Neural progenitor cell (in vitro differentiated cells): Measurements from ENCODE around the gene SMTNL2. TPM values are rescaled to one million over a fixed set of nuclear protein-coding genes. Genes with fewer than 3 reads are reported as not detected.

Experiments
- DNase-seq: peaks from one replicate; pipeline ENCODE4 v3.0.0-alpha.2; 2016; ENCODE audit warnings: low spot score
- H2AFZ ChIP-seq: fragments of 200-600 bp; sonication (generic); replicated peaks from 2 replicates; pipeline ENCODE4 v1.6.1; 2016; ENCODE audit warnings: antibody characterized with exemption
- H3F3A ChIP-seq: fragments of 200-600 bp; sonication (generic); 2 replicates; pipeline ENCODE4 v1.6.1; 2016; ENCODE audit warnings: antibody characterized with exemption, low read depth
- H3K27ac ChIP-seq: fragments of 200-600 bp; sonication (generic); 2 replicates; pipeline ENCODE4 v1.5.1; 2016; ENCODE audit warnings: mild to moderate bottlenecking
- H3K27me3 ChIP-seq: fragments of 200-600 bp; sonication (generic); 2 replicates; pipeline ENCODE4 v1.6.1; 2016; ENCODE audit warnings: mild to moderate bottlenecking, moderate library complexity
- H3K36me3 ChIP-seq: fragments of 200-600 bp; sonication (generic); 2 replicates; pipeline ENCODE4 v1.5.1; 2016
- H3K4me1 ChIP-seq: fragments of 200-600 bp; sonication (generic); 2 replicates; pipeline ENCODE4 v1.6.1; 2016; ENCODE audit warnings: mixed run types
- H3K4me2 ChIP-seq: fragments of 200-600 bp; sonication (generic); 2 replicates; pipeline ENCODE4 v1.6.1; 2016
- H3K4me3 ChIP-seq: fragments of 200-600 bp; sonication (generic); 2 replicates; pipeline ENCODE4 v1.5.1; 2016
- H3K79me2 ChIP-seq: fragments of 200-600 bp; sonication (generic); 2 replicates; pipeline ENCODE4 v1.6.1; 2016; ENCODE audit warnings: low read depth
- H3K9ac ChIP-seq: fragments of 200-600 bp; sonication (generic); 2 replicates; pipeline ENCODE4 v1.6.1; 2016
- H3K9me3 ChIP-seq: fragments of 200-600 bp; sonication (generic); 2 replicates; pipeline ENCODE4 v1.5.1; 2016; ENCODE audit warnings: low read depth
- H4K20me1 ChIP-seq: fragments of 200-600 bp; sonication (generic); 2 replicates; pipeline ENCODE4 v1.6.1; 2016; ENCODE audit warnings: low read depth
- H3K27ac Mint-ChIP-seq: 3 replicates; pipeline ENCODE4 v1.8.0; 2021; ENCODE audit warnings: mixed read lengths
- H3K27me3 Mint-ChIP-seq: 2 replicates; pipeline ENCODE4 v1.8.0; 2022; ENCODE audit warnings: low read depth, mild to moderate bottlenecking, inconsistent platforms, moderate library complexity, mixed read lengths; ENCODE audit not compliant: insufficient read depth
- H3K36me3 Mint-ChIP-seq: 3 replicates; pipeline ENCODE4 v1.8.0; 2021; ENCODE audit warnings: mixed read lengths
- H3K4me1 Mint-ChIP-seq: 3 replicates; pipeline ENCODE4 v1.8.0; 2021; ENCODE audit warnings: mixed read lengths
- H3K4me3 Mint-ChIP-seq: 3 replicates; pipeline ENCODE4 v1.8.0; 2021; ENCODE audit warnings: mild to moderate bottlenecking, moderate library complexity, mixed read lengths
- H3K9me3 Mint-ChIP-seq: 3 replicates; pipeline ENCODE4 v1.8.0; 2020; ENCODE audit warnings: mixed read lengths
- EZH2 ChIP-seq: fragments of 200-600 bp; sonication (generic); IDR thresholded peaks from 2 replicates; pipeline ENCODE4 v1.6.1; 2017; ENCODE audit warnings: antibody characterized with exemption, mild to moderate bottlenecking, moderate library complexity
- EZH2phosphoT487 ChIP-seq: fragments of 200-600 bp; sonication (generic); IDR thresholded peaks from 2 replicates; pipeline ENCODE4 v1.6.1; 2017; ENCODE audit warnings: antibody characterized with exemption
- total RNA-seq: library from RNA; depleted of rRNA; stranded (reverse); fragments of >200 nt; gene quantifications from 2 replicates; pipeline ENCODE4 v1.2.3, GENCODE V29; 2015; ENCODE audit warnings: low replicate concordance
- TF ChIP-seq, protein P1 (sequence below): fragments of 200-600 bp; sonication (generic); IDR thresholded peaks from 2 replicates; pipeline ENCODE4 v1.5.1; 2017; ENCODE audit warnings: antibody characterized with exemption, mild to moderate bottlenecking

SMTNL2 gene
- total RNA-seq, 1 donor from 2014 or later, result 3.0 TPM

DNA sequence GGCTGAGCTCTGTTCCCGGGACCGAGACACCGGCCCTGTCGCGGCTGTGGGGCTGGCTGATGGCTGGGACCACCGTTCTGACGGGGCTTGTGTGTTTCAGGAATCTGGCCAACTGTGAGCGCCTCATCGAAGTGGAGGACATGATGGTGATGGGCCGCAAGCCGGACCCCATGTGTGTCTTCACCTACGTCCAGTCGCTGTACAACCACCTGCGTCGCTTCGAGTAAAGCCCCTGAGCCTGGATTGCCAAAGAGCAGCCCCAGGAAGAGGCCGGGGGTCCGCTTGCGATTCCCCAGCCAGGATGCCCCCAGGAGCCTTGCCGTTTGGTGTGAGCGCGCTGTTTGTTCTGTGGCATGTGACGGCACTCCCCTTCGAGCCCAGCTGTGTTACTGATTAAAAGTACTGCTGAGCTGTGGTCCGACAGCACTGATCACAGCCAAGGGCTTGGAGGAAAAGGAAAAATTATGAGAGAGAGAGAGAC is 23.0 kb downstream of the SMTNL2 start:
- Histone ChIP-seq H4K20me1 (no peaks in the 10 kb centered on the region), H3K36me3 (no peaks in the 10 kb centered on the region), H3K4me3 (no peak overlapping the region), H3K4me2 (no peak overlapping the region), H3F3A (no peaks in the 10 kb centered on the region), H2AFZ (no peak overlapping the region), H3K9ac (no peak overlapping the region), H3K27me3 (no peaks in the 10 kb centered on the region), H3K27ac (no peak overlapping the region), H3K9me3 (no peaks in the 10 kb centered on the region), H3K79me2 (no peaks in the 10 kb centered on the region), H3K4me1 (peaks cover 12% of the 10 kb centered on the region)
- TF ChIP-seq, protein P1, sequence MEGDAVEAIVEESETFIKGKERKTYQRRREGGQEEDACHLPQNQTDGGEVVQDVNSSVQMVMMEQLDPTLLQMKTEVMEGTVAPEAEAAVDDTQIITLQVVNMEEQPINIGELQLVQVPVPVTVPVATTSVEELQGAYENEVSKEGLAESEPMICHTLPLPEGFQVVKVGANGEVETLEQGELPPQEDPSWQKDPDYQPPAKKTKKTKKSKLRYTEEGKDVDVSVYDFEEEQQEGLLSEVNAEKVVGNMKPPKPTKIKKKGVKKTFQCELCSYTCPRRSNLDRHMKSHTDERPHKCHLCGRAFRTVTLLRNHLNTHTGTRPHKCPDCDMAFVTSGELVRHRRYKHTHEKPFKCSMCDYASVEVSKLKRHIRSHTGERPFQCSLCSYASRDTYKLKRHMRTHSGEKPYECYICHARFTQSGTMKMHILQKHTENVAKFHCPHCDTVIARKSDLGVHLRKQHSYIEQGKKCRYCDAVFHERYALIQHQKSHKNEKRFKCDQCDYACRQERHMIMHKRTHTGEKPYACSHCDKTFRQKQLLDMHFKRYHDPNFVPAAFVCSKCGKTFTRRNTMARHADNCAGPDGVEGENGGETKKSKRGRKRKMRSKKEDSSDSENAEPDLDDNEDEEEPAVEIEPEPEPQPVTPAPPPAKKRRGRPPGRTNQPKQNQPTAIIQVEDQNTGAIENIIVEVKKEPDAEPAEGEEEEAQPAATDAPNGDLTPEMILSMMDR, result no peak
- TF ChIP-seq EZH2phosphoT487 (no peak), EZH2 (no peak)
- Mint-ChIP-seq H3K4me3 (no peak overlapping the region), H3K27ac (peak overlapping the region; percentile 65), H3K36me3 (no peaks in the 10 kb centered on the region), H3K4me1 (peaks cover 30% of the 10 kb centered on the region), H3K9me3 (no peaks in the 10 kb centered on the region), H3K27me3 (peaks cover 2% of the 10 kb centered on the region)
- no peak for DNase-seq

DNA sequence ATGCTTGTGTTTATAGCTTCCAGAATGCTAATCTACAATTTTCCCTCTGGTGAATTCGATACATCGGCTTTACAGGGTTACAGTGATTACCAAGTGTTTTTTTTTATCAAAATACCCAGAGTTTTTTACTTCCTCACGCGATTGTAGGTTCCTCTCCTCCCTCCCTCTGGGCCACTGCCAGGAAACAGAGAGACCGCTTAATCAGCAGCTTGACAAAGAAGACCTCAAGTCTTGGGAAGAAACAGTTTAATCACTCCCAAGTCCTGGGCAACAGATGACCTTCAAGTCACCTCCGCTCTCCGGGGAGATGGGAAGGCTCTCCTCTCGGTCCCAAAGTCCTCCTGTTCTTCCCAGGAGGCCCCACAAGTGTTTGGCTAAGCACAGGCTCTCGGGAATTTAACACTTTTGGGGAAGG is 23.5 kb downstream of the SMTNL2 start:
- no peak overlapping the region for H3K27ac ChIP-seq
- peak overlapping the region; percentile 65 for H3K27ac Mint-ChIP-seq
- peaks cover 12% of the 10 kb centered on the region for H3K4me1 ChIP-seq
- H3K9me3 Mint-ChIP-seq, result no peaks in the 10 kb centered on the region
- H3K27me3 Mint-ChIP-seq, result peaks cover 3% of the 10 kb centered on the region
- TF ChIP-seq, protein P1, result no peak
- TF ChIP-seq EZH2phosphoT487 (no peak), EZH2 (no peak)
- no peaks in the 10 kb centered on the region for H4K20me1 ChIP-seq
- no peak overlapping the region for H2AFZ ChIP-seq
- no peaks in the 10 kb centered on the region for H3K27me3 ChIP-seq
- DNase-seq, result no peak
- no peak overlapping the region for H3K4me2 ChIP-seq
- no peaks in the 10 kb centered on the region for H3K36me3 Mint-ChIP-seq
- H3K79me2 ChIP-seq, result no peaks in the 10 kb centered on the region
- H3K9ac ChIP-seq, result no peak overlapping the region
- H3K4me1 Mint-ChIP-seq, result peaks cover 30% of the 10 kb centered on the region
- H3K9me3 ChIP-seq, result no peaks in the 10 kb centered on the region
- no peaks in the 10 kb centered on the region for H3K36me3 ChIP-seq
- no peak overlapping the region for H3K4me3 Mint-ChIP-seq
- H3K4me3 ChIP-seq, result no peak overlapping the region
- H3F3A ChIP-seq, result no peaks in the 10 kb centered on the region

DNA sequence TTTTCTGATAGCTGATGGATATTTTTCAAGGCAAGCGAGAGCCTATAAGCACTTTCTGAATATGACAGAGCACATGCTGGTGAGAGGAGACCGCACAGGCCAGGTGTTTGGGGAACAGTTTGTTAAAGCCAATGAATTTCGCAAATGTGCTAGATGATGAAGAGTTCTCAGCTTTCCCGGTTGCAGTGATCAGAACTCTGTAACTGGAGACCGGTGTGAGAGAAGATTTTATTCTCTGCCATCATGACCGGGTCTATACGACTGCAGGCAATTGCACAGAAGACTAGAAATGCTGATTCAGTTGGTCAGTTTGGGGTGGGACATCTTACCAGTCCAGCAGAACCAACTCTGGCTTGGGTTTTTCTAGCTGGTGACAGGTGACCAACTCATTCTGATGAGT is 25.4 kb downstream of the SMTNL2 start:
- Histone ChIP-seq H3K27ac (no peak overlapping the region), H3F3A (no peaks in the 10 kb centered on the region), H3K9me3 (no peaks in the 10 kb centered on the region), H3K4me1 (peaks cover 12% of the 10 kb centered on the region), H3K27me3 (no peaks in the 10 kb centered on the region), H3K9ac (no peak overlapping the region), H2AFZ (no peak overlapping the region), H4K20me1 (no peaks in the 10 kb centered on the region), H3K79me2 (no peaks in the 10 kb centered on the region), H3K4me3 (no peak overlapping the region), H3K36me3 (no peaks in the 10 kb centered on the region), H3K4me2 (no peak overlapping the region)
- no peak overlapping the region for H3K4me3 Mint-ChIP-seq
- no peaks in the 10 kb centered on the region for H3K9me3 Mint-ChIP-seq
- DNase-seq, result no peak
- peaks cover 5% of the 10 kb centered on the region for H3K27me3 Mint-ChIP-seq
- peaks cover 24% of the 10 kb centered on the region for H3K4me1 Mint-ChIP-seq
- no peaks in the 10 kb centered on the region for H3K36me3 Mint-ChIP-seq
- no peak overlapping the region for H3K27ac Mint-ChIP-seq
- TF ChIP-seq, protein P1, result no peak
- no peak for TF ChIP-seq EZH2
- TF ChIP-seq EZH2phosphoT487, result no peak
